CD1c-positive myeloid dendritic cell (primary cell): Measurements from ENCODE around the gene SLC25A25.
"Not testable (repeated sequence)": the region's sequence is repeated elsewhere in the genome, so short reads cannot be mapped to it uniquely, and the experiment has no call there.

Experiments used
- DNase-seq: peaks from one replicate; pipeline ENCODE4 v3.0.0-alpha.2; 2016; ENCODE audit errors: extremely low spot score

The SLC25A25 gene

GRCh38 chr9:128124873-128125579 lies 57.0 kb downstream of the SLC25A25 start:
- peak; percentile 77 for DNase-seq

GRCh38 chr9:128125580-128126354 lies 57.7 kb downstream of the SLC25A25 start:
- no peak for DNase-seq

GRCh38 chr9:128127568-128127989 lies 59.5 kb downstream of the SLC25A25 start, which contains the start of gene PTGES2:
Gene PTGES2, minus strand, starts transcription at chr9:128127729. Its CDS starts 12 bp downstream, at chr9:128127717.
- DNase-seq: peak; percentile 91

GRCh38 chr9:128127990-128128835 lies 60.2 kb downstream of the SLC25A25 start:
- peak; percentile 92 for DNase-seq

- DNase-seq: no peak
These were observed 61.0 kb downstream of the SLC25A25 start for GRCh38 chr9:128128836-128129590.

- DNase-seq: not testable (repeated sequence)
These were observed 62.1 kb downstream of the SLC25A25 start for GRCh38 chr9:128129976-128130590.

GRCh38 chr9:128130651-128131050 lies 62.6 kb downstream of the SLC25A25 start:
- DNase-seq: not testable (repeated sequence)

GRCh38 chr9:128131346-128131745 lies 63.3 kb downstream of the SLC25A25 start:
- not testable (repeated sequence) for DNase-seq

- DNase-seq: not testable (repeated sequence)
These were observed 64.1 kb downstream of the SLC25A25 start for GRCh38 chr9:128132139-128132538.

GRCh38 chr9:128135561-128135960 lies 67.5 kb downstream of the SLC25A25 start:
- DNase-seq: not testable (repeated sequence)

GRCh38 chr9:128136816-128137793 lies 69.1 kb downstream of the SLC25A25 start:
- no peak for DNase-seq

GRCh38 chr9:128138001-128138400 lies 70.0 kb downstream of the SLC25A25 start:
- DNase-seq: no peak

- no peak for DNase-seq
These were observed 71.6 kb downstream of the SLC25A25 start for GRCh38 chr9:128139621-128140020.

- no peak for DNase-seq
These were observed 73.6 kb downstream of the SLC25A25 start for GRCh38 chr9:128141604-128142003.

GRCh38 chr9:128142061-128142460 lies 74.0 kb downstream of the SLC25A25 start:
- DNase-seq: no peak

- DNase-seq: no peak
These were observed 74.6 kb downstream of the SLC25A25 start for GRCh38 chr9:128142596-128142995.

- DNase-seq: no peak
These were observed 75.7 kb downstream of the SLC25A25 start for GRCh38 chr9:128143525-128144238.

GRCh38 chr9:128144239-128145181 lies 76.5 kb downstream of the SLC25A25 start:
- DNase-seq: no peak
